Loucy (cell line): ENCODE data around the gene CHMP4A.

Experiments used
- H2AFZ ChIP-seq: fragments of 200-600 bp; sonication (generic); 2 replicates; pipeline ENCODE4 v1.6.0; 2016; ENCODE audit warnings: antibody characterized with exemption, mild to moderate bottlenecking, low read length, moderate library complexity
- H3F3A ChIP-seq: fragments of 200-600 bp; 2 replicates; pipeline ENCODE4 v1.6.0; 2016; ENCODE audit warnings: antibody characterized with exemption, low read depth, mild to moderate bottlenecking
- H3K27me3 ChIP-seq: fragments of 200-600 bp; sonication (generic); 2 replicates; pipeline ENCODE4 v1.6.1; 2014; ENCODE audit warnings: low read length, mild to moderate bottlenecking; ENCODE audit not compliant: insufficient read depth, poor library complexity, severe bottlenecking
- H3K36me3 ChIP-seq: fragments of 200-600 bp; sonication (generic); 2 replicates; pipeline ENCODE4 v1.6.1; 2016; ENCODE audit warnings: low read length; ENCODE audit not compliant: insufficient read depth
- H3K4me1 ChIP-seq: fragments of 200-600 bp; sonication (generic); 2 replicates; pipeline ENCODE4 v1.5.1; 2014; ENCODE audit warnings: low read length, mild to moderate bottlenecking; ENCODE audit not compliant: insufficient read depth, poor library complexity, severe bottlenecking
- H3K4me2 ChIP-seq: fragments of 200-600 bp; sonication (generic); 2 replicates; pipeline ENCODE4 v1.6.0; 2014; ENCODE audit warnings: antibody characterized with exemption, low read length, low read depth, mild to moderate bottlenecking; ENCODE audit not compliant: poor library complexity, severe bottlenecking
- H3K4me3 ChIP-seq: fragments of 200-600 bp; sonication (generic); 2 replicates; pipeline ENCODE4 v1.5.1; 2014; ENCODE audit warnings: low read length, mild to moderate bottlenecking, mixed read lengths; ENCODE audit not compliant: poor library complexity, severe bottlenecking
- H3K79me2 ChIP-seq: fragments of 200-600 bp; sonication (generic); 2 replicates; pipeline ENCODE4 v1.6.1; 2014; ENCODE audit warnings: low read length; ENCODE audit not compliant: insufficient read depth
- H3K9ac ChIP-seq: fragments of 200-600 bp; sonication (generic); 2 replicates; pipeline ENCODE4 v1.6.0; 2014; ENCODE audit warnings: mild to moderate bottlenecking, low read depth, low read length, moderate library complexity; ENCODE audit not compliant: poor library complexity, severe bottlenecking
- H3K9me2 ChIP-seq: fragments of 200-600 bp; sonication (generic); replicated peaks from 2 replicates; pipeline ENCODE4 v1.6.1; 2016; ENCODE audit warnings: low read depth, low read length, mixed read lengths
- H3K9me3 ChIP-seq: fragments of 200-600 bp; sonication (generic); 2 replicates; pipeline ENCODE4 v1.6.1; 2014; ENCODE audit warnings: mild to moderate bottlenecking, antibody characterized with exemption, low read length, low read depth; ENCODE audit not compliant: insufficient read depth
- H4K20me1 ChIP-seq: fragments of 200-600 bp; sonication (generic); 2 replicates; pipeline ENCODE4 v1.6.0; 2014; ENCODE audit warnings: antibody characterized with exemption, low read length, mild to moderate bottlenecking; ENCODE audit not compliant: insufficient read depth, poor library complexity, severe bottlenecking
- EZH2phosphoT487 ChIP-seq: fragments of 200-600 bp; IDR thresholded peaks from 2 replicates; pipeline ENCODE4 v1.6.1; 2018; ENCODE audit warnings: antibody characterized with exemption, mild to moderate bottlenecking, moderate library complexity, borderline replicate concordance
- TF ChIP-seq, protein P1 (sequence below): fragments of 200-600 bp; sonication (generic); conservative IDR thresholded peaks from 2 replicates; pipeline ENCODE4 v1.5.1; 2014; ENCODE audit warnings: mild to moderate bottlenecking, antibody characterized with exemption, low read length

CHMP4A gene

DNA sequence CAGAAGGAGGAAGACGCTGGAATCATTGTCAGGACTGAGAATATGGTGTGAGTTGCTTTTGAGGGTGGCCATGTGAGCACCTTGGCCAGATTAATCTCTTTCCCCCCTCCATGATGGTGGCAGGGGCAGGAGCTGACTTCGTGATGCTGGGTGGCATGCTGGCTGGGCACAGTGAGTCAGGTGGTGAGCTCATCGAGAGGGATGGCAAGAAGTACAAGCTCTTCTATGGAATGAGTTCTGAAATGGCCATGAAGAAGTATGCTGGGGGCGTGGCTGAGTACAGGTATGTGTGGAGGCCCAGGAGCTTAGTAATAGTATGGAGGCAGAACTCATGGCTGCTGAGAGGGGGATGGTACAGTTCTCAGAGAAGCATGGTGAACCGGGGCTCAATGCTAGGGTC lies 24.8 kb upstream of the CHMP4A start:
- no peaks in the 10 kb centered on the region for H3K9me3 ChIP-seq
- H3K27me3 ChIP-seq = no peaks in the 10 kb centered on the region
- no peak overlapping the region for H3K4me2 ChIP-seq
- peaks cover 71% of the 10 kb centered on the region for H3K79me2 ChIP-seq
- peaks cover 49% of the 10 kb centered on the region; the same call in 1 of the 2 replicates for H3K36me3 ChIP-seq
- H4K20me1 ChIP-seq = peaks cover 20% of the 10 kb centered on the region
- H3K9me2 ChIP-seq = no peaks in the 10 kb centered on the region
- H3K4me3 ChIP-seq = no peak overlapping the region
- no peak overlapping the region for H3K9ac ChIP-seq
- 0 out of 2 replicates have a peak, but pooled peaks cover 3% of the 10 kb centered on the region for H3F3A ChIP-seq
- H3K4me1 ChIP-seq = peaks cover 59% of the 10 kb centered on the region
- TF ChIP-seq, protein P1, sequence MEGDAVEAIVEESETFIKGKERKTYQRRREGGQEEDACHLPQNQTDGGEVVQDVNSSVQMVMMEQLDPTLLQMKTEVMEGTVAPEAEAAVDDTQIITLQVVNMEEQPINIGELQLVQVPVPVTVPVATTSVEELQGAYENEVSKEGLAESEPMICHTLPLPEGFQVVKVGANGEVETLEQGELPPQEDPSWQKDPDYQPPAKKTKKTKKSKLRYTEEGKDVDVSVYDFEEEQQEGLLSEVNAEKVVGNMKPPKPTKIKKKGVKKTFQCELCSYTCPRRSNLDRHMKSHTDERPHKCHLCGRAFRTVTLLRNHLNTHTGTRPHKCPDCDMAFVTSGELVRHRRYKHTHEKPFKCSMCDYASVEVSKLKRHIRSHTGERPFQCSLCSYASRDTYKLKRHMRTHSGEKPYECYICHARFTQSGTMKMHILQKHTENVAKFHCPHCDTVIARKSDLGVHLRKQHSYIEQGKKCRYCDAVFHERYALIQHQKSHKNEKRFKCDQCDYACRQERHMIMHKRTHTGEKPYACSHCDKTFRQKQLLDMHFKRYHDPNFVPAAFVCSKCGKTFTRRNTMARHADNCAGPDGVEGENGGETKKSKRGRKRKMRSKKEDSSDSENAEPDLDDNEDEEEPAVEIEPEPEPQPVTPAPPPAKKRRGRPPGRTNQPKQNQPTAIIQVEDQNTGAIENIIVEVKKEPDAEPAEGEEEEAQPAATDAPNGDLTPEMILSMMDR = no peak
- TF ChIP-seq EZH2phosphoT487 = no peak
- no peak overlapping the region for H2AFZ ChIP-seq

DNA sequence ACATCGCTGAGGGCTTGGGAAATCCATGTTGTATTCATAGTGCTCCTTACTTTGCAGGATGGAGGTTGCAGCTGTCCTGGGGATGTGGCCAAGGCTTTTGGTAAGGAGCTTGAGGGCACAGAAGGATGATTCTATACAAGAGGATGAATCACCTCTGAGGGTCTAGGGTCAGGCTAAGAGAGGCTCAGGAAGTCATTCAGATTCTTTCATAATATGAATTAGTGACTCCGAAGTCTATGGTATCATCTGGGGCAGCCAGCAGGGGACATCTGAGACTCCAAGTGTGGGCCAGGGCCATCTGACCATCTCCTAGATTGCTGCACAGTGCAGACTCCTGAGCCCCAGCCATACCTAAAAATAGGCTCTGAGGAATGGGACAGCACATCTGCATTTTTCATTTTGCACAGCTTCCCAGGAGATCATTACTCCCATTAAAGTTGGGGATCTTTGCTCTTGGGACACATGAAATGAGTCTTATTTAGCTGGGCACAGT lies 24.2 kb upstream of the CHMP4A start:
- peaks cover 55% of the 10 kb centered on the region for H3K4me1 ChIP-seq
- H3K4me2 ChIP-seq = no peak overlapping the region
- no peaks in the 10 kb centered on the region for H3K27me3 ChIP-seq
- H3K79me2 ChIP-seq = peaks cover 75% of the 10 kb centered on the region
- peaks cover 20% of the 10 kb centered on the region for H4K20me1 ChIP-seq
- H3K9me2 ChIP-seq = no peaks in the 10 kb centered on the region
- no peak overlapping the region for H2AFZ ChIP-seq
- TF ChIP-seq EZH2phosphoT487 = no peak
- TF ChIP-seq, protein P1 = no peak
- H3K4me3 ChIP-seq = no peak overlapping the region
- H3K9ac ChIP-seq = no peak overlapping the region
- H3K36me3 ChIP-seq = peaks cover 49% of the 10 kb centered on the region; the same call in 1 of the 2 replicates
- H3K9me3 ChIP-seq = no peaks in the 10 kb centered on the region
- H3F3A ChIP-seq = no peaks in the 10 kb centered on the region

DNA sequence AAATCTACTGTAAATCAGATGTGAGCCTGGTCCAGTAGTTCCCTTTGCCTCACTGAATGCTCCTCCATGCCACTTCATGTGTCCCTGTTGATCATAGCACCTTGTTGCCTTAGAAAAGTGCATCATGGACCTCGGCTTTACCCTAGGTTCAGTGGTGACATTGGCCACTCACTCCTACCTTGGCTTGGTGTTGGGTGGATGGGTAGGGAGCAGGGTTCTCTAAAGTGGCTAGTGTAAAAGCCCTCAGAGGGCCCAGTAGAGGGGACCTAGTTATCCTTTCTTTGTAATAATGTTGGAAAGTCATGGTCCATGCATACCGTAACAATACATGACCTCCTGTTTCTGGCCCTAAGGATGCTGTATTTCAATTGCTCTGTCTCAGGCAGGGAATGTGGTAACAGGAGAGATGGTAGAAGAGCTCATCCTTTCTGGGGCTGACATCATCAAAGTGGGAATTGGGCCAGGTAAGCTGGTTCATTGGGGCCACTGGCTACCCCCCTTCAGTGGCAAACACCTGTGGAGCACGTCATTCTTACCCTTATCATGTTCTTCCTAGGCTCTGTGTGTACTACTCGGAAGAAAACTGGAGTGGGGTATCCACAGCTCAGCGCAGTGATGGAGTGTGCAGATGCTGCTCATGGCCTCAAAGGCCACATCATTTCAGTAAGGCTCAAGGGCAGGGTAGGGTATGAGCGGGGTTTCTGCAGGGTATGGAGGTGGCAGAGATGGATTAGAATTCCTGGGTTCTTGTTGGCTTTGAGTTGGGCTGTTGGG lies 23.6 kb upstream of the CHMP4A start:
- Histone ChIP-seq H3K9me2 (no peaks in the 10 kb centered on the region), H2AFZ (no peak overlapping the region), H3K9ac (no peak overlapping the region), H3K79me2 (peaks cover 74% of the 10 kb centered on the region), H3K36me3 (peaks cover 49% of the 10 kb centered on the region; the same call in 1 of the 2 replicates), H4K20me1 (peaks cover 17% of the 10 kb centered on the region), H3K4me3 (no peak overlapping the region), H3K4me1 (peaks cover 53% of the 10 kb centered on the region), H3F3A (no peaks in the 10 kb centered on the region), H3K9me3 (no peaks in the 10 kb centered on the region), H3K27me3 (no peaks in the 10 kb centered on the region), H3K4me2 (no peak overlapping the region)
- TF ChIP-seq EZH2phosphoT487 = no peak
- TF ChIP-seq, protein P1 = no peak
